ENCODE data around the gene PIP5K1B.

The PIP5K1B gene

GRCh38 chr9:68996462-68996861 lies 291.4 kb downstream of the PIP5K1B start:
- DNase-seq (ENCODE audit: low spot score in 2 of 2): no peak
- in situ Hi-C loops (cut with MboI; ENCODE audit: low sequenced_read_pairs): no loop called here
- Histone ChIP-seq H3K27me3 (ENCODE audit: low read depth) (peaks cover 6% of the 10 kb centered on the region; the same call in 1 of the 2 replicates), H3K36me3 (replicated peaks) (no peaks in the 10 kb centered on the region), H3K9me3 (no peaks in the 10 kb centered on the region), H3K4me1 (peaks cover 6% of the 10 kb centered on the region), H3K4me3 (no peak overlapping the region)

GRCh38 chr9:68997666-68998065 lies 292.6 kb downstream of the PIP5K1B start:
- in situ Hi-C loops (cut with MboI; ENCODE audit: low sequenced_read_pairs): no loop called here
- Histone ChIP-seq H3K4me3 (no peak overlapping the region), H3K27me3 (ENCODE audit: low read depth) (peaks cover 6% of the 10 kb centered on the region; the same call in 1 of the 2 replicates), H3K4me1 (peaks cover 6% of the 10 kb centered on the region), H3K36me3 (replicated peaks) (no peaks in the 10 kb centered on the region), H3K9me3 (no peaks in the 10 kb centered on the region)
- DNase-seq (ENCODE audit: low spot score in 2 of 2): peak in 1 of 2 experiments; percentile 52

- in situ Hi-C loops (cut with MboI; ENCODE audit: low sequenced_read_pairs): no loop called here
- DNase-seq (ENCODE audit: low spot score in 2 of 2): no peak
- peaks cover 8% of the 10 kb centered on the region; the same call in 1 of the 2 replicates for H3K27me3 ChIP-seq (ENCODE audit: low read depth)
- H3K36me3 ChIP-seq (replicated peaks): no peaks in the 10 kb centered on the region
- no peak overlapping the region for H3K4me3 ChIP-seq
- H3K4me1 ChIP-seq: peaks cover 6% of the 10 kb centered on the region
- no peaks in the 10 kb centered on the region for H3K9me3 ChIP-seq
Measured at GRCh38 chr9:68998385-68998784, 293.3 kb downstream of the PIP5K1B start.

GRCh38 chr9:68998812-68999211 lies 293.8 kb downstream of the PIP5K1B start:
- no peaks in the 10 kb centered on the region for H3K9me3 ChIP-seq
- in situ Hi-C loops (cut with MboI; ENCODE audit: low sequenced_read_pairs): no loop called here

GRCh38 chr9:68999393-69000105 lies 294.5 kb downstream of the PIP5K1B start:
- Histone ChIP-seq H3K27me3 (ENCODE audit: low read depth) (peaks cover 18% of the 10 kb centered on the region), H3K9me3 (no peaks in the 10 kb centered on the region), H3K36me3 (replicated peaks) (no peaks in the 10 kb centered on the region), H3K4me3 (no peak overlapping the region), H3K4me1 (peaks cover 6% of the 10 kb centered on the region)
- DNase-seq (ENCODE audit: low spot score in 2 of 2): peak; percentile 76 to 78
- in situ Hi-C loops (cut with MboI; ENCODE audit: low sequenced_read_pairs): loop anchor here (5.0 kb wide), 1 partner anchor 417 kb away; no protein-coding TSS in a partner anchor

More at GRCh38 chr9:68998812-68999211, 293.8 kb downstream of the PIP5K1B start:
- H3K27me3 ChIP-seq (ENCODE audit: low read depth): peaks cover 12% of the 10 kb centered on the region; the same call in 1 of the 2 replicates
- DNase-seq (ENCODE audit: low spot score in 2 of 2): no peak
- peaks cover 6% of the 10 kb centered on the region for H3K4me1 ChIP-seq
- no peak overlapping the region for H3K4me3 ChIP-seq
- H3K36me3 ChIP-seq (replicated peaks): no peaks in the 10 kb centered on the region

- Histone ChIP-seq H3K27me3 (ENCODE audit: low read depth) (peaks cover 25% of the 10 kb centered on the region), H3K9me3 (no peaks in the 10 kb centered on the region), H3K4me1 (peaks cover 6% of the 10 kb centered on the region), H3K4me3 (no peak overlapping the region), H3K36me3 (replicated peaks) (no peaks in the 10 kb centered on the region)
- no peak for DNase-seq (ENCODE audit: low spot score in 2 of 2)
- in situ Hi-C loops (cut with MboI; ENCODE audit: low sequenced_read_pairs): loop anchor here (5.0 kb wide), 1 partner anchor 420 kb away; no protein-coding TSS in a partner anchor
Measured at GRCh38 chr9:69001921-69002320, 296.9 kb downstream of the PIP5K1B start.

- in situ Hi-C loops (cut with MboI; ENCODE audit: low sequenced_read_pairs): loop anchor here (5.0 kb wide), 1 partner anchor 421 kb away; no protein-coding TSS in a partner anchor
- no peak for DNase-seq (ENCODE audit: low spot score in 2 of 2)
- Histone ChIP-seq H3K9me3 (no peaks in the 10 kb centered on the region), H3K36me3 (replicated peaks) (no peaks in the 10 kb centered on the region), H3K4me1 (no peaks in the 10 kb centered on the region), H3K4me3 (no peak overlapping the region), H3K27me3 (ENCODE audit: low read depth) (peaks cover 34% of the 10 kb centered on the region)
Measured at GRCh38 chr9:69003051-69003450, 298.0 kb downstream of the PIP5K1B start.

GRCh38 chr9:69004836-69005235 lies 299.8 kb downstream of the PIP5K1B start:
- in situ Hi-C loops (cut with MboI; ENCODE audit: low sequenced_read_pairs): loop anchor here (5.0 kb wide), 1 partner anchor 423 kb away; no protein-coding TSS in a partner anchor
- H3K27me3 ChIP-seq (ENCODE audit: low read depth): peaks cover 39% of the 10 kb centered on the region

GRCh38 chr9:69009708-69010107 lies 304.7 kb downstream of the PIP5K1B start:
- Histone ChIP-seq H3K4me3 (no peak overlapping the region), H3K4me1 (no peaks in the 10 kb centered on the region), H3K36me3 (replicated peaks) (no peaks in the 10 kb centered on the region), H3K27me3 (ENCODE audit: low read depth) (peaks cover 26% of the 10 kb centered on the region), H3K9me3 (no peaks in the 10 kb centered on the region)
- DNase-seq (ENCODE audit: low spot score in 2 of 2): no peak
- in situ Hi-C loops (cut with MboI; ENCODE audit: low sequenced_read_pairs): no loop called here

More at GRCh38 chr9:69004836-69005235, 299.8 kb downstream of the PIP5K1B start:
- DNase-seq (ENCODE audit: low spot score in 2 of 2): no peak
- H3K9me3 ChIP-seq: no peaks in the 10 kb centered on the region
- no peak overlapping the region for H3K4me3 ChIP-seq
- H3K36me3 ChIP-seq (replicated peaks): no peaks in the 10 kb centered on the region
- H3K4me1 ChIP-seq: no peaks in the 10 kb centered on the region

GRCh38 chr9:69012696-69013381 lies 307.8 kb downstream of the PIP5K1B start:
- H3K4me1 ChIP-seq: no peaks in the 10 kb centered on the region
- H3K4me3 ChIP-seq: no peak overlapping the region
- H3K36me3 ChIP-seq (replicated peaks): no peaks in the 10 kb centered on the region
- no peaks in the 10 kb centered on the region for H3K9me3 ChIP-seq
- H3K27me3 ChIP-seq (ENCODE audit: low read depth): peaks cover 8% of the 10 kb centered on the region; the same call in 1 of the 2 replicates
- DNase-seq (ENCODE audit: low spot score in 2 of 2): no peak
- in situ Hi-C loops (cut with MboI; ENCODE audit: low sequenced_read_pairs): no loop called here

- in situ Hi-C loops (cut with MboI; ENCODE audit: low sequenced_read_pairs): no loop called here
- Histone ChIP-seq H3K9me3 (no peaks in the 10 kb centered on the region), H3K4me3 (no peak overlapping the region), H3K4me1 (no peaks in the 10 kb centered on the region), H3K27me3 (ENCODE audit: low read depth) (peaks cover 3% of the 10 kb centered on the region; the same call in 1 of the 2 replicates), H3K36me3 (replicated peaks) (no peaks in the 10 kb centered on the region)
- no peak for DNase-seq (ENCODE audit: low spot score in 2 of 2)
Measured at GRCh38 chr9:69013382-69013727, 308.3 kb downstream of the PIP5K1B start.

GRCh38 chr9:69014013-69014412 lies 309.0 kb downstream of the PIP5K1B start, which contains the start of gene PRKACG:
PRKACG (minus strand) TSS chr9:69014113; CDS start chr9:69014092, 21 bp downstream.
- no peaks in the 10 kb centered on the region for H3K4me1 ChIP-seq
- H3K4me3 ChIP-seq: no peak within 1 kb of the TSS
- in situ Hi-C loops (cut with MboI; ENCODE audit: low sequenced_read_pairs): no loop called here
- no peak for DNase-seq (ENCODE audit: low spot score in 2 of 2)
- no peaks in the 10 kb centered on the region for H3K36me3 ChIP-seq (replicated peaks)
- H3K27me3 ChIP-seq (ENCODE audit: low read depth): no peaks in the 10 kb centered on the region
- no peaks in the 10 kb centered on the region for H3K9me3 ChIP-seq

- H3K27me3 ChIP-seq (ENCODE audit: low read depth): no peaks in the 10 kb centered on the region
- in situ Hi-C loops (cut with MboI; ENCODE audit: low sequenced_read_pairs): no loop called here
- DNase-seq (ENCODE audit: low spot score in 2 of 2): no peak
- no peaks in the 10 kb centered on the region for H3K4me1 ChIP-seq
- H3K4me3 ChIP-seq: no peak overlapping the region
- no peaks in the 10 kb centered on the region for H3K9me3 ChIP-seq
- H3K36me3 ChIP-seq (replicated peaks): no peaks in the 10 kb centered on the region
Measured at GRCh38 chr9:69016191-69017096, 311.4 kb downstream of the PIP5K1B start.

All from HAP-1 (cell line).